GM13977 (cell line): ENCODE results near the gene BRD8.

Experiments
- DNase-seq: peaks from one replicate; pipeline ENCODE4 v3.0.0; 2012; ENCODE audit warnings: low spot score
- CTCF ChIP-seq: IDR thresholded peaks from 2 replicates; pipeline ENCODE4 v1.5.1; 2012; ENCODE audit warnings: mild to moderate bottlenecking, control low read depth; ENCODE audit not compliant: insufficient read depth; ENCODE audit errors: extremely low read depth, missing control alignments
- in situ Hi-C: fragments of 300-500 bp; cut with MboI; formaldehyde crosslinking; loops from one replicate; pipeline ENCODE4 v1.12.0; 2022; ENCODE audit warnings: low sequenced_read_pairs, low pct_unique_long_range_greater_than_20kb, mixed read lengths, inconsistent platforms; ENCODE audit not compliant: unreplicated experiment

The BRD8 gene

GRCh38 chr5:138109463-138110265 is 68.8 kb downstream of the BRD8 start:
- no peak for TF ChIP-seq CTCF
- in situ Hi-C loops: no loop called here
- DNase-seq: no peak

GRCh38 chr5:138107213-138107612 is 71.2 kb downstream of the BRD8 start:
- DNase-seq: no peak
- TF ChIP-seq CTCF: no peak
- in situ Hi-C loops: no loop called here

- in situ Hi-C loops: no loop called here
- TF ChIP-seq CTCF: no peak
- DNase-seq: no peak
These were observed 72.7 kb downstream of the BRD8 start for GRCh38 chr5:138105709-138106108.

GRCh38 chr5:138103319-138103637 is 75.2 kb downstream of the BRD8 start:
- in situ Hi-C loops: no loop called here
- no peak for TF ChIP-seq CTCF
- DNase-seq: no peak

GRCh38 chr5:138102454-138103318 is 75.7 kb downstream of the BRD8 start:
- DNase-seq: no peak
- in situ Hi-C loops: no loop called here
- TF ChIP-seq CTCF: no peak

GRCh38 chr5:138096997-138097828 is 81.2 kb downstream of the BRD8 start:
- in situ Hi-C loops: no loop called here
- no peak for DNase-seq
- TF ChIP-seq CTCF: no peak
